Neural cell (in vitro differentiated cells): Measurements from ENCODE around the gene EVA1A. TPM values are rescaled to one million over a fixed set of nuclear protein-coding genes. Genes with fewer than 3 reads are reported as not detected.

Source experiments
- H2AFZ ChIP-seq: fragments of 200-600, 300-800 bp; sonication (generic), shearing (Covaris generic); 2 replicates; pipeline ENCODE4 v1.6.0; 2014; ENCODE audit warnings: low read depth, mild to moderate bottlenecking, antibody characterized with exemption, low read length, moderate library complexity
- H3F3A ChIP-seq: fragments of 200-600 bp; shearing (Covaris generic); 2 replicates; pipeline ENCODE4 v1.6.1; 2016; ENCODE audit warnings: mild to moderate bottlenecking, moderate library complexity, mixed read lengths, antibody characterized with exemption, low read length; ENCODE audit not compliant: insufficient read depth, poor library complexity, severe bottlenecking
- H3K27ac ChIP-seq: fragments of 200-600, 300-800 bp; sonication (generic), shearing (Covaris generic); 2 replicates; pipeline ENCODE4 v1.5.1; 2014; ENCODE audit warnings: mild to moderate bottlenecking, low read length, moderate library complexity
- H3K27me3 ChIP-seq: fragments of 300-800, 200-600 bp; sonication (generic), shearing (Covaris generic); 2 replicates; pipeline ENCODE4 v1.6.0; 2014; ENCODE audit warnings: mild to moderate bottlenecking, low read depth, low read length, moderate library complexity; ENCODE audit not compliant: insufficient read depth
- H3K36me3 ChIP-seq: fragments of 300-800, 200-600 bp; sonication (generic), shearing (Covaris generic); 2 replicates; pipeline ENCODE4 v1.5.1; 2014; ENCODE audit warnings: mild to moderate bottlenecking, antibody characterized with exemption, low read length, moderate library complexity; ENCODE audit not compliant: insufficient read depth
- H3K4me2 ChIP-seq: fragments of 300-800, 200-600 bp; sonication (generic), shearing (Covaris generic); 2 replicates; pipeline ENCODE4 v1.6.0; 2014; ENCODE audit warnings: mild to moderate bottlenecking, low read length
- H3K4me3 ChIP-seq: fragments of 300-800, 200-600 bp; sonication (generic), shearing (Covaris generic); 2 replicates; pipeline ENCODE4 v1.5.1; 2014; ENCODE audit warnings: mild to moderate bottlenecking, low read length, moderate library complexity
- H3K79me2 ChIP-seq: fragments of 200-600 bp; shearing (Covaris generic); replicated peaks from 2 replicates; pipeline ENCODE4 v1.6.0; 2014; ENCODE audit warnings: mild to moderate bottlenecking, low read length, moderate library complexity; ENCODE audit not compliant: insufficient read depth
- H3K9ac ChIP-seq: fragments of 300-800, 200-600 bp; sonication (generic), shearing (Covaris generic); 2 replicates; pipeline ENCODE4 v1.6.1; 2016; ENCODE audit warnings: mild to moderate bottlenecking, low read length, mixed read lengths
- H3K9me2 ChIP-seq: fragments of 200-600 bp; shearing (Covaris generic); 2 replicates; pipeline ENCODE4 v1.6.1; 2016; ENCODE audit warnings: mild to moderate bottlenecking, low read length, mixed read lengths; ENCODE audit not compliant: insufficient read depth
- H3K9me3 ChIP-seq: fragments of 200-600, 300-800 bp; sonication (generic), shearing (Covaris generic); 2 replicates; pipeline ENCODE4 v1.6.1; 2016; ENCODE audit warnings: mild to moderate bottlenecking, mixed run types, low read length, moderate library complexity, mixed read lengths
- H4K20me1 ChIP-seq: fragments of 200-600 bp; shearing (Covaris generic); 2 replicates; pipeline ENCODE4 v1.6.1; 2016; ENCODE audit warnings: mild to moderate bottlenecking, mixed run types; ENCODE audit not compliant: insufficient read depth
- CTCF ChIP-seq: fragments of 450-650 bp; IDR thresholded peaks from 2 replicates; pipeline ENCODE4 v1.5.1; 2014; ENCODE audit warnings: antibody characterized with exemption, mild to moderate bottlenecking, moderate library complexity; ENCODE audit not compliant: poor library complexity, severe bottlenecking
- EP300 ChIP-seq: fragments of 450-650 bp; conservative IDR thresholded peaks from 2 replicates; pipeline ENCODE4 v1.6.1; 2014; ENCODE audit warnings: antibody characterized with exemption, mild to moderate bottlenecking, moderate library complexity; ENCODE audit not compliant: poor library complexity, severe bottlenecking
- EZH2 ChIP-seq: fragments of 200-600, 300-800 bp; shearing (Covaris generic), sonication (generic); IDR thresholded peaks from 2 replicates; pipeline ENCODE4 v1.6.1; 2014; ENCODE audit warnings: antibody characterized with exemption, low read length, borderline replicate concordance, mild to moderate bottlenecking; ENCODE audit not compliant: insufficient read depth, poor library complexity, severe bottlenecking
- MXI1 ChIP-seq: fragments of 450-650 bp; conservative IDR thresholded peaks from 2 replicates; pipeline ENCODE4 v1.6.1; 2014; ENCODE audit warnings: antibody characterized with exemption, mild to moderate bottlenecking; ENCODE audit not compliant: poor library complexity, severe bottlenecking
- POLR2AphosphoS5 ChIP-seq: IDR thresholded peaks from 2 replicates; pipeline ENCODE4 v1.6.1; 2012
- RAD21 ChIP-seq: fragments of 450-650 bp; conservative IDR thresholded peaks from 2 replicates; pipeline ENCODE4 v1.6.1; 2014; ENCODE audit warnings: antibody characterized with exemption, mild to moderate bottlenecking, moderate library complexity
- REST ChIP-seq: IDR thresholded peaks from 2 replicates; pipeline ENCODE4 v1.6.1; 2012; ENCODE audit warnings: borderline replicate concordance
- SMC3 ChIP-seq: fragments of 450-650 bp; conservative IDR thresholded peaks from 2 replicates; pipeline ENCODE4 v1.6.1; 2014; ENCODE audit warnings: antibody characterized with exemption, mild to moderate bottlenecking, moderate library complexity; ENCODE audit not compliant: poor library complexity
- TAF1 ChIP-seq: IDR thresholded peaks from 2 replicates; pipeline ENCODE4 v1.6.1; 2012; ENCODE audit warnings: low read depth
- polyA plus RNA-seq: library from polyadenylated mRNA; depleted of rRNA; stranded (reverse); fragments of >200 nt; gene quantifications from 2 replicates; pipeline ENCODE4 v1.2.3, GENCODE V29; 2014

EVA1A gene
- polyA plus RNA-seq, 1 donor from 2014 or later = not detected

- Histone ChIP-seq H2AFZ (no peak overlapping the region), H3K9me2 (no peaks in the 10 kb centered on the region), H4K20me1 (no peaks in the 10 kb centered on the region), H3K4me3 (no peak overlapping the region), H3K79me2 (no peaks in the 10 kb centered on the region), H3K27ac (no peak overlapping the region), H3K27me3 (no peaks in the 10 kb centered on the region), H3K4me2 (no peak overlapping the region), H3K9me3 (no peaks in the 10 kb centered on the region), H3K9ac (no peak overlapping the region), H3F3A (no peaks in the 10 kb centered on the region), H3K36me3 (no peaks in the 10 kb centered on the region)
- TF ChIP-seq RAD21 = no peak
- TF ChIP-seq CTCF = no peak
- TF ChIP-seq REST = no peak
- TF ChIP-seq TAF1 = no peak
- TF ChIP-seq SMC3 = no peak
- no peak for TF ChIP-seq MXI1
These were observed 33.9 kb upstream of the EVA1A start for GRCh38 chr2:75594596-75594995.

GRCh38 chr2:75592888-75593287 is 32.1 kb upstream of the EVA1A start:
- no peaks in the 10 kb centered on the region for H3K9me2 ChIP-seq
- no peaks in the 10 kb centered on the region for H3K36me3 ChIP-seq
- no peak overlapping the region for H3K4me2 ChIP-seq
- no peaks in the 10 kb centered on the region for H3K9me3 ChIP-seq
- no peaks in the 10 kb centered on the region for H3F3A ChIP-seq
- no peak overlapping the region for H2AFZ ChIP-seq
- H3K27me3 ChIP-seq = no peaks in the 10 kb centered on the region
- H3K27ac ChIP-seq = no peak overlapping the region
- TF ChIP-seq REST = no peak
- TF ChIP-seq TAF1 = no peak
- no peak for TF ChIP-seq EP300
- no peak for TF ChIP-seq EZH2
- TF ChIP-seq RAD21 = no peak
- no peak for TF ChIP-seq MXI1
- TF ChIP-seq SMC3 = no peak
- TF ChIP-seq CTCF = no peak
- TF ChIP-seq POLR2AphosphoS5 = no peak
- no peak overlapping the region for H3K9ac ChIP-seq
- H4K20me1 ChIP-seq = no peaks in the 10 kb centered on the region
- no peak overlapping the region for H3K4me3 ChIP-seq
- H3K79me2 ChIP-seq = no peaks in the 10 kb centered on the region
